KMS-11 (cell line): Measurements from ENCODE around the gene FMNL3.

Experiments
- H2AFZ ChIP-seq: fragments of 200-600 bp; sonication (generic); 2 replicates; pipeline ENCODE4 v1.6.1; 2016; ENCODE audit warnings: antibody characterized with exemption, mixed run types, low read depth
- H3K27ac ChIP-seq: fragments of 200-600 bp; sonication (generic); 2 replicates; pipeline ENCODE4 v1.6.1; 2016; ENCODE audit warnings: mild to moderate bottlenecking, mixed run types
- H3K27me3 ChIP-seq: fragments of 200-600 bp; sonication (generic); 2 replicates; pipeline ENCODE4 v1.6.1; 2017; ENCODE audit warnings: mild to moderate bottlenecking, low read depth, mixed run types, moderate library complexity; ENCODE audit not compliant: insufficient read depth
- H3K36me3 ChIP-seq: fragments of 200-600 bp; sonication (generic); 2 replicates; pipeline ENCODE4 v1.6.1; 2017; ENCODE audit warnings: mild to moderate bottlenecking, mixed run types; ENCODE audit not compliant: insufficient read depth
- H3K4me1 ChIP-seq: fragments of 200-600 bp; sonication (generic); 2 replicates; pipeline ENCODE4 v1.6.1; 2016; ENCODE audit warnings: mild to moderate bottlenecking, low read depth, mixed run types; ENCODE audit not compliant: poor library complexity, severe bottlenecking
- H3K4me2 ChIP-seq: fragments of 200-600 bp; sonication (generic); 2 replicates; pipeline ENCODE4 v1.7.0; 2016; ENCODE audit warnings: mild to moderate bottlenecking, mixed run types
- H3K4me3 ChIP-seq: fragments of 200-600 bp; sonication (generic); IDR thresholded peaks from 2 replicates; pipeline ENCODE4 v1.6.1; 2017; ENCODE audit warnings: low read depth, low read length, mixed read lengths; ENCODE audit not compliant: insufficient read depth
- H3K79me2 ChIP-seq: fragments of 200-600 bp; sonication (generic); 2 replicates; pipeline ENCODE4 v1.6.1; 2016; ENCODE audit warnings: low read depth, mixed run types; ENCODE audit not compliant: insufficient read depth
- H3K9ac ChIP-seq: fragments of 200-600 bp; sonication (generic); 2 replicates; pipeline ENCODE4 v1.6.1; 2016; ENCODE audit warnings: mild to moderate bottlenecking, mixed run types
- H4K20me1 ChIP-seq: fragments of 200-600 bp; sonication (generic); 2 replicates; pipeline ENCODE4 v1.6.1; 2016; ENCODE audit warnings: mild to moderate bottlenecking, mixed run types; ENCODE audit not compliant: insufficient read depth
- CTCF ChIP-seq: fragments of 200-600 bp; sonication (generic); conservative IDR thresholded peaks from 2 replicates; pipeline ENCODE4 v1.6.1; 2017; ENCODE audit warnings: low read depth, mild to moderate bottlenecking, antibody characterized with exemption, low read length, moderate library complexity, mixed read lengths

The FMNL3 gene

GRCh38 chr12:49655595-49656236 lies 51.5 kb downstream of the FMNL3 start:
- Histone ChIP-seq H4K20me1 (no peaks in the 10 kb centered on the region), H3K79me2 (no peaks in the 10 kb centered on the region), H3K36me3 (no peaks in the 10 kb centered on the region), H3K27me3 (no peaks in the 10 kb centered on the region), H3K9ac (no peak overlapping the region), H3K4me2 (no peak overlapping the region), H3K4me3 (no peak overlapping the region), H3K27ac (no peak overlapping the region), H3K4me1 (no peaks in the 10 kb centered on the region), H2AFZ (no peak overlapping the region)
- no peak for TF ChIP-seq CTCF

GRCh38 chr12:49654715-49655114 lies 52.5 kb downstream of the FMNL3 start:
- TF ChIP-seq CTCF = no peak
- H3K9ac ChIP-seq = no peak overlapping the region
- H3K4me1 ChIP-seq = no peaks in the 10 kb centered on the region
- H3K36me3 ChIP-seq = no peaks in the 10 kb centered on the region
- H4K20me1 ChIP-seq = no peaks in the 10 kb centered on the region
- H3K4me2 ChIP-seq = no peak overlapping the region
- no peak overlapping the region for H2AFZ ChIP-seq
- no peaks in the 10 kb centered on the region for H3K79me2 ChIP-seq
- no peak overlapping the region for H3K4me3 ChIP-seq
- H3K27me3 ChIP-seq = no peaks in the 10 kb centered on the region
- H3K27ac ChIP-seq = no peak overlapping the region

- no peak overlapping the region for H3K4me2 ChIP-seq
- H3K27me3 ChIP-seq = no peaks in the 10 kb centered on the region
- H2AFZ ChIP-seq = no peak overlapping the region
- no peak overlapping the region for H3K27ac ChIP-seq
- no peaks in the 10 kb centered on the region for H3K79me2 ChIP-seq
- no peaks in the 10 kb centered on the region for H3K36me3 ChIP-seq
- no peak for TF ChIP-seq CTCF
- H3K9ac ChIP-seq = no peak overlapping the region
- peaks cover 9% of the 10 kb centered on the region for H3K4me1 ChIP-seq
- no peaks in the 10 kb centered on the region for H4K20me1 ChIP-seq
- no peak overlapping the region for H3K4me3 ChIP-seq
Observed at GRCh38 chr12:49652921-49653520, 54.2 kb downstream of the FMNL3 start.

- peaks cover 12% of the 10 kb centered on the region for H3K4me1 ChIP-seq
- no peaks in the 10 kb centered on the region for H3K27me3 ChIP-seq
- no peaks in the 10 kb centered on the region for H3K79me2 ChIP-seq
- no peak overlapping the region for H2AFZ ChIP-seq
- H3K9ac ChIP-seq = no peak overlapping the region
- no peaks in the 10 kb centered on the region for H3K36me3 ChIP-seq
- TF ChIP-seq CTCF = no peak
- no peak overlapping the region for H3K27ac ChIP-seq
- H3K4me3 ChIP-seq = no peak overlapping the region
- H3K4me2 ChIP-seq = no peak overlapping the region
- H4K20me1 ChIP-seq = no peaks in the 10 kb centered on the region
Observed at GRCh38 chr12:49651855-49652254, 55.4 kb downstream of the FMNL3 start.
